T-helper 17 cell (primary cell): Measurements from ENCODE around the gene AQP12B. TPM values are rescaled to one million over a fixed set of nuclear protein-coding genes. Genes with fewer than 3 reads are reported as not detected.
A peak's percentile ranks its signal among the peaks of the same experiment; 100 is the strongest.

Experiments
- ATAC-seq: fragments of 150-1000 bp; cut with Tn5 transposase; 2 replicates; pipeline ENCODE4 v1.10.0; 2021; ENCODE audit warnings: mild to moderate bottlenecking, moderate library complexity
- DNase-seq, 3 donors: peaks; one replicate each; pipeline versions ENCODE4 v3.0.0 to v3.0.0-alpha.2; 2020 to 2021
- H3K9me3 ChIP-seq: one replicate; pipeline ENCODE4 v1.7.0; 2013; ENCODE audit warnings: low read length, mild to moderate bottlenecking; ENCODE audit not compliant: control insufficient read depth, poor library complexity, severe bottlenecking
- H3K27ac Mint-ChIP-seq: one replicate; pipeline ENCODE4 v1.8.0; 2022; ENCODE audit warnings: mild to moderate bottlenecking, moderate library complexity, mixed read lengths
- H3K27me3 Mint-ChIP-seq: one replicate; pipeline ENCODE4 v1.8.0; 2022; ENCODE audit warnings: mixed read lengths
- H3K36me3 Mint-ChIP-seq: one replicate; pipeline ENCODE4 v1.8.0; 2022; ENCODE audit warnings: low read depth, mixed read lengths
- H3K4me1 Mint-ChIP-seq: one replicate; pipeline ENCODE4 v1.8.0; 2022; ENCODE audit warnings: mild to moderate bottlenecking, mixed read lengths
- H3K4me3 Mint-ChIP-seq: one replicate; pipeline ENCODE4 v1.8.0; 2022; ENCODE audit warnings: mild to moderate bottlenecking, moderate library complexity, mixed read lengths
- total RNA-seq, 4 donors: library from RNA in 2 of 4; stranded (reverse) in 2 of 4; gene quantifications; one replicate each; pipeline ENCODE4 v1.2.3 and lab custom pipeline; 2022 to 2026

AQP12B gene
- total RNA-seq, 2 donors from 2014 or later: not detected

- ATAC-seq: no peak
- H3K4me3 Mint-ChIP-seq: no peak overlapping the region
- H3K9me3 ChIP-seq: no peaks in the 10 kb centered on the region
- no peak for DNase-seq
- H3K27ac Mint-ChIP-seq: no peak overlapping the region
- no peaks in the 10 kb centered on the region for H3K27me3 Mint-ChIP-seq
- no peaks in the 10 kb centered on the region for H3K36me3 Mint-ChIP-seq
- H3K4me1 Mint-ChIP-seq: no peaks in the 10 kb centered on the region
Measured at GRCh38 chr2:240631548-240632305, 51.0 kb downstream of the AQP12B start.

DNA sequence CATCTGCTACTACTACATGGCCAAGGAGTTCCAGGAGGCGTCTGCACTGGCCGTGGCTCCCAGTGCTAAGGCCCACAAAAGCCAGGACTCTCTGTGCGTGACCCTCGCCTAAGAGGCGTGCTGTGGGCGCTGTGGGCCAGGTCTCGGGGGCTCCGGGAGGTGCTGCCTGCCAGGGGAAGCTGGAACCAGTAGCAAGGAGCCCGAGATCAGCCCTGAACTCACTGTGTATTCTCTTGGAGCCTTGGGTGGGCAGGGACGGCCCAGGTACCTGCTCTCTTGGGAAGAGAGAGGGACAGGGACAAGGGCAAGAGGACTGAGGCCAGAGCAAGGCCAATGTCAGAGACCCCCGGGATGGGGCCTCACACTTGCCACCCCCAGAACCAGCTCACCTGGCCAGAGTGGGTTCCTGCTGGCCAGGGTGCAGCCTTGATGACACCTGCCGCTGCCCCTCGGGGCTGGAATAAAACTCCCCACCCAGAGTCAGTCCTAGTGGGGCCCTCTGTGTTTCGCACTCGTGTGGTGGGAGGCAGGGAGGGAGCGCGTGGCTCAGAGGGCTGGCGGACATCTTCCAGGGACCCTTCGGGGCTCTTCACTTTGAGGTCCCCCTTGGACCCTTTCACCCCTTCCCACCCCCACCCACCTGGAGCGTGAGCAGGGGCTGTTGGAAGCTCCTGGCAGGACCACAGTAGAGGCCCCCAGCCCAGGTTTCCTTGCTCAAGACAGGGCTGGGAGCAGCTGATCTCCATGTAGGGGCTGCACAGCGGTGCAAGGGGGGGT lies 51.7 kb downstream of the AQP12B start:
- H3K36me3 Mint-ChIP-seq: no peaks in the 10 kb centered on the region
- no peak overlapping the region for H3K4me3 Mint-ChIP-seq
- H3K4me1 Mint-ChIP-seq: peaks cover 2% of the 10 kb centered on the region
- no peak for ATAC-seq
- no peak for DNase-seq
- H3K9me3 ChIP-seq: no peaks in the 10 kb centered on the region
- H3K27ac Mint-ChIP-seq: no peak overlapping the region
- no peaks in the 10 kb centered on the region for H3K27me3 Mint-ChIP-seq

GRCh38 chr2:240629968-240630770 lies 52.5 kb downstream of the AQP12B start:
- H3K4me3 Mint-ChIP-seq: no peak overlapping the region
- no peaks in the 10 kb centered on the region for H3K9me3 ChIP-seq
- H3K4me1 Mint-ChIP-seq: peaks cover 6% of the 10 kb centered on the region
- DNase-seq (no peak), ATAC-seq (no peak)
- no peaks in the 10 kb centered on the region for H3K27me3 Mint-ChIP-seq
- H3K36me3 Mint-ChIP-seq: no peaks in the 10 kb centered on the region
- no peak overlapping the region for H3K27ac Mint-ChIP-seq

GRCh38 chr2:240629619-240629967 lies 53.1 kb downstream of the AQP12B start:
- Mint-ChIP-seq H3K27ac (no peak overlapping the region), H3K4me3 (no peak overlapping the region), H3K36me3 (no peaks in the 10 kb centered on the region), H3K4me1 (peaks cover 11% of the 10 kb centered on the region), H3K27me3 (no peaks in the 10 kb centered on the region)
- DNase-seq: no peak
- no peak for ATAC-seq
- H3K9me3 ChIP-seq: no peaks in the 10 kb centered on the region

DNA sequence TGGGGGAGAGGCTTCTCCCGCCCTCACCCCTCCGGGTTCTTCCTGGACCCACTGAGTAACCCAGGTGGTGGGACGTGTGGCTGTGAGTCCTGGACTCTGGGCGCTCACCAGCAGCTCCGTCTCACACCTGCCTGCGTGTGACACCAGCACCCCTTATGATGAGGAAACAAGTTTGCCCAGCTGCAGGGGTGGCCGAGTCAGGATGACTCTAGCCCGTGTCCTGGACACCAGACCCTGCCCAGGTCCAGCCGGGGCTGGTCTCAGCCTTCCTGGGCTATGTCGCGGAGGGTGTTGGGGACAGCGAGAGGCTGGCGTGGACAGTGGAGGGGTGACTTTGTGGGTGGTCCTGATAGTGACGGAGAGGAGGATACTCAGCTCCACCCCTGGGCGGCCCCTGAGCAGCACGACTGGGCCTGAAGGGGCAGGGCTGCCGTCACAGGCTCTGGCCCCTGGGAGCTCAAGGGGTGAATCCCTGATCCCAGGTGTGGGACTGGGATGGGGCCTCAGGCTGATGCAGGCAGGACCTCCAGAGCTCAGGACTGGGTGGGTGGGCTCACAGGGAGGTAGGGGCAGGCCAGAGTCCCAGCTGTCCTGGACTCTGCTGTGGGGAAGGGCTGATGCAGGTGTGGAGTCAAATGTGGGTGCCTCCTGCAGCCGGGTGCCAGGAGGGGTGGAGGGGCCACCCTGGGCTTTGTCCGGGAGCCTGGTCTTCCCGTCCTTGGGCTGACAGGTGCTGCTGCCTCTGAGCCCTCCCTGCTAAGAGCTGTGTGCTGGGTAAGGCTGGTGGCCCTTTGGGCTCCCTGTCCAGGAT lies 53.7 kb downstream of the AQP12B start:
- no peaks in the 10 kb centered on the region for H3K9me3 ChIP-seq
- no peak overlapping the region for H3K4me3 Mint-ChIP-seq
- no peak for ATAC-seq
- no peaks in the 10 kb centered on the region for H3K27me3 Mint-ChIP-seq
- DNase-seq: no peak
- H3K4me1 Mint-ChIP-seq: peaks cover 13% of the 10 kb centered on the region
- no peak overlapping the region for H3K27ac Mint-ChIP-seq
- no peaks in the 10 kb centered on the region for H3K36me3 Mint-ChIP-seq

DNA sequence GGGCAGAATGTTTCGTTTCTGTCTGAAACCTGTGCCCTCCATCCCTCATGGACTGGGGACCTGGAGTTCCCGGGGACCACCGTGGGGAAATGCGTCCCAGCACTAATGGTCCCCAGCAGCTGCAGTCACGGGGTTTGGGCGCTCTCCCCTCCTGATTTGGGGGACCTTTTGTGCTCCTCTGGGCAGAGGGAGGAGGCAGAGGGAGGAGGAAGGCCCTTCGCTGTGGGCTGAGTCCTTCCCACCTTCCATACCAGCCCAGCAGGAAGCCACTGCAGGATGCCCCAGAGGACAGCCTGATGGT lies 54.2 kb downstream of the AQP12B start:
- no peaks in the 10 kb centered on the region for H3K9me3 ChIP-seq
- H3K27me3 Mint-ChIP-seq: no peaks in the 10 kb centered on the region
- ATAC-seq (no peak), DNase-seq (no peak)
- H3K4me3 Mint-ChIP-seq: no peak overlapping the region
- peaks cover 14% of the 10 kb centered on the region for H3K4me1 Mint-ChIP-seq
- H3K36me3 Mint-ChIP-seq: no peaks in the 10 kb centered on the region
- no peak overlapping the region for H3K27ac Mint-ChIP-seq

GRCh38 chr2:240627736-240628506 lies 54.8 kb downstream of the AQP12B start:
- ATAC-seq (no peak), DNase-seq (no peak)
- Mint-ChIP-seq H3K27ac (peak overlapping the region; percentile 19), H3K36me3 (no peaks in the 10 kb centered on the region), H3K4me1 (peaks cover 17% of the 10 kb centered on the region), H3K27me3 (no peaks in the 10 kb centered on the region), H3K4me3 (no peak overlapping the region)
- H3K9me3 ChIP-seq: no peaks in the 10 kb centered on the region

DNA sequence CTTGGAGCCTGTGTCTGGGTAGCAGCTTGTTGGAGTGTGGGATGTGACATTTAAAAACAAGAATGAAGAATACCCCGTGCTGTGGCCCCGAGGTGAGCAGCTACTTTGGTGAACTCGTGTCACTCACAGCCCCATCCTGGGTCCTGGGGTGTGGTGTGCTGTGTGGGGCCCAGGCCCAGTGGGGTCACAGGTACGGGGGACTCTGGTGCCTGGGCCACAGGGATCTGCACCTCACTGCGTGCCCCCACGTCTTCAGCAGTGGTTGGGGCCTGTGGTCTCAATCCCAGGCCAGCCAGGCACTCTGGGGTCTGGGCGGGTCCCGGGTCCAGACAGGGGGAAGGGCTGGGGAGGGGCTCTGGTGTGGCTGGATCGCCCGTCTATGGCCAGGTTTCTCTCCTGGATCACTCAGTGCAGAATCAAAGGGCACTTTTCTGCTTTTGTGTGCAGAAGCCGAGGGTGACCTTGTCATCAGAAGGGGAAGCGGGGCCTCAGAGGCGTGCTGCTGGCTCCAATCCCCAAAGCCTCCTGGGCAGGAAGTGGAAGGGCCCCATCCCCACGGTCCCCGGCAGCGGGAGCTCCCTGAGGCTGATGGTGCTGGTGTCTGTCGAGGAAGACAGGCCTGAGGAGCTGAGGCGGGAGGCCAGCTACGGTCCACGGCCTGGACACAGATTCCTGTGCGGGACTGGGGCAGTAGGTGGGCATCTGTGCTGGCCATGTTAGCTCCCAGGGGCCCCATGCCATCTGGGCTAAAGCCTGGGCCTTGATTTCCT lies 56.0 kb downstream of the AQP12B start:
- peak in 1 of 3 donors; percentile 10 for DNase-seq
- H3K9me3 ChIP-seq: no peaks in the 10 kb centered on the region
- H3K27me3 Mint-ChIP-seq: no peaks in the 10 kb centered on the region
- peak overlapping the region; percentile 12 for H3K4me3 Mint-ChIP-seq
- no peaks in the 10 kb centered on the region for H3K36me3 Mint-ChIP-seq
- H3K4me1 Mint-ChIP-seq: peaks cover 17% of the 10 kb centered on the region
- H3K27ac Mint-ChIP-seq: peak overlapping the region; percentile 6
- no peak for ATAC-seq

Other genes starting within 250 kb of the AQP12B start
- 1 to 10 TPM; 1.5 to 1.7 TPM for gene GPC1, start 247.2 kb downstream of the AQP12B start, total RNA-seq
- 10 to 100 TPM; 34.6 to 42.6 TPM for gene ANKMY1, start 124.9 kb downstream of the AQP12B start, total RNA-seq
- 10 to 100 TPM; 12.5 to 12.8 TPM for gene DUSP28, start 122.5 kb downstream of the AQP12B start, total RNA-seq
- gene RNPEPL1, start 114.4 kb downstream of the AQP12B start, total RNA-seq: 100 to 1,000 TPM; 111 to 130 TPM
- 10 to 100 TPM; 64.2 to 82.9 TPM for gene CAPN10, start 96.2 kb downstream of the AQP12B start, total RNA-seq
- 10 to 100 TPM in 1 of 2 donors, 1 to 10 TPM in 1; 5.4 to 14.4 TPM for gene GPR35, start 57.4 kb downstream of the AQP12B start, total RNA-seq
- not detected for gene AQP12A, start 9.0 kb upstream of the AQP12B start, total RNA-seq
- under 1 TPM in 1 of 2 donors, not detected in 1; 0.18 TPM for gene KIF1A, start 137.3 kb upstream of the AQP12B start, total RNA-seq
- gene AGXT, start 185.9 kb upstream of the AQP12B start, total RNA-seq: not detected
- not detected for gene MAB21L4, start 213.3 kb upstream of the AQP12B start, total RNA-seq
- gene CROCC2, start 223.5 kb upstream of the AQP12B start, total RNA-seq: not detected